ENCODE data around the gene SLC13A3.

SLC13A3 gene

DNA sequence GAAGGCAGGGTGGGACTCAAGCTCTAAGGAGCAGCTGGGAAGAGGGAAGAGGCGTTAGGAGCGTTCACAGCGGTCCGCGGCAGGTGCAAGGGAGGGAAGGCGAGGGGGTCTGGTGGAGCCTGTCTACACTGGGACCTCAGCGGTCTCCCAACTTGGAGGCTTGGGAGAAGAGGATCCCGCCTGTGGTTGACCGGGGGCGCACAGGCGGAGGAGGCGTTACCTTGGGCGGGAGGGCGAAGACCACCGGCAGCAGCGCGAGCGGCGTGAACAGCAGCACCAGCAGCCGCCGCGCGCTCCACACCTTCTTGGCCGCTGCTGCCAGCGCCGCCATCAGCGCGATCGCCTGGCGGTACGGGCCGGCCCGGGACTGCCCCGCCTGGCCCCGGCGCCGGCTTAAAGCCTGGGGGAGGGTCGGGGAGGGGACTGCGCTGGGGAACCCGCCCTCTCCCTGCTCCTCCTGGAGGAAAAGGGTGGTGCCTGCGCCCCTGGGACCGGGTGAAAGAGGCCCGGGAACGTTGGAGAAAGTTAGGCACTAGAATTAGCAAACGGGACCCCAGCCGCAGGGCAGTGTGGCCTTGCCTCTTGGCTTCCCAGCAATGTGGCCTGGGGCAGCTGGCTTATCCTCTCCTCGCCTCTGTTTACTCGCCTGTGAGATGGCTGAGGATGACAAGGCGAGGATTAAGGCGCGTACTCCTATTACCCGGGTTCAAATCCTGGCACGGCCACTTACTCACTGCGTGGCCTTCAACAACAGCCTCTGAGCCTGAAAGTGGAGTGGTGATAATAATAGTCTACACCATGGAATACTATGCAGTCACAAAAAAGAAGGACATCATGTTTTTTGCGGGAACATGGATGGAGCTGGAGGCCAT, at the start of gene SLC13A3:
Gene SLC13A3 (minus strand): TSS at position 369 of the 872 bp plus-strand sequence. CDS start 38 bp downstream, at position 331.
- DNase-seq, result no peak

GRCh38 chr20:46701057-46701456, 49.8 kb upstream of the SLC13A3 start:
- no peak for DNase-seq

GRCh38 chr20:46700481-46700880, 49.2 kb upstream of the SLC13A3 start:
- DNase-seq, result no peak

DNA sequence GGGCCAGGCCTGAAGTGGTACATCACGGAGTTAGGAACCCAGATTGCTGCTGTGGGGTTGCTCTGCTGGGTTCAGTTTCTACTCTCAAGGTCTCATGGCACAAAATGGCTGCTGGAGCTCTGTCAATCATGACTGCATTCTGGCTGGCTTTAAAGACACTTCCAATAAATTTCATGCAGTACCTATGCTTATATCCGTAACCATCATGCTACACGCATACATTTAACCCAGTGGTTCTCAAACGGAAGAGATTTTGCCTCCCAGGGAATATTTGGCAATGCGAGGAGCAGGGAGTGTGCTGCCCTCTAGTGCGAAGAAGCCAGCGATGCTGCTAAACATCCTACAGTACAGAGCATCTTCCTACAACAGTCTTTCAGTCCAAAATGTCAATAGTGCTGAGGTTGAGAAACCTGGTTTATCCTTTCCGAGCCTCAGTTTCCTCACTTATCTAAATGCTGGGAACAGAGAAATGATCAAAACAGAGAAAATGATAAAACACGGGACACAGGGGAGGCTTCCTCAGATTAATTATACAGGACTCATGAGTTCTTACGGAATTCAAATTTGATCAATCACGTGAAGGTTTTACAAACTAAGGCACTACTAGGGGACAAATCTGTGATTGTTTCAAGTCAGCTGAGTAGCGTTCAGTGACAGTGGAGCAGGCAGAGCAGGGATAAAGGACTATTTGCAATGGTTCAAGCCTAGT, 48.5 kb upstream of the SLC13A3 start:
- peak; percentile 38 for DNase-seq

GRCh38 chr20:46698788-46699187, 47.5 kb upstream of the SLC13A3 start:
- no peak for DNase-seq

DNA sequence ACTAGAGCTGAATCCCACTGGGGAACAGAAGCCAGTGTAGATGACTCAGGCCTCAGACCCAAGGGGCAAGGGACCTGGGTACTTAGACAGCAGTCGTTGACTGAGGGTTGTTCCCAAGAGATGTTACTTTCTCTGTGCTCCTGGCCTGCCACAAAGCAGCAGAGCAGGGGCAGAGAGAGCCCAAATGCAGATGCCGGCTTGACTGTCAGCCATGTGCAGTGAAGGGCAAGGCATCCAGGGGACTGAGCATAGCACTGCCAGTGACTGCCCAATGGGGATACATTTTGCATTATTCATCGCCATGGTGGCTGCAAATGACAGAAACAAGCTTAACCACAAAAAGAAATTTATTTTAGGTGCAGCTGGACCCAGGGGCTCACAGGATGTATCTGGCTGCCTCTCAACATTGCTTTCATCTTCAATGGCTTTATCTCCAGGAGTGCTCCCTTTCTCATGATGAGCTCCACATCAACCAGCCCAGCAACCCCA, 45.6 kb upstream of the SLC13A3 start:
- DNase-seq, result no peak

DNA sequence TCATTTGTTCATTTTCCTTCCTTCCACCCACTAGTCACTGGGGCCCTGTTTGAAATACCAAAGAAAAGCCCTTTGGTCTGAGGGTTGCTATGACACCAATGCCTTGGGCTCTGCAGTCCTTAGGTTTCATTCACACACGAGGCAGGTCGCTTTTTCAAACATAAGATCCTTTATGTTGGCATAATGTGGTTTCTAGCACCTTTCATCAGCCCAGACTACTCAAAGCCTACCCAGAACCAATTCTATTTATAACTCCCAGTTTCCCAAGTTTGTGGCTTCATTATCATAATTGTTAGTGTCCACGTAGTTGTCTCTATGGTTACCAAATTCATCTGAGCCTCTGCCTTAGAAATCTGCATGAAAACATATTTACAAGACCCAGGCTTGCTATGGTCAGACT, 44.6 kb upstream of the SLC13A3 start:
- peak; percentile 65 for DNase-seq

- peak; percentile 42 for DNase-seq
Measured at GRCh38 chr20:46694484-46694883, 43.2 kb upstream of the SLC13A3 start.

DNA sequence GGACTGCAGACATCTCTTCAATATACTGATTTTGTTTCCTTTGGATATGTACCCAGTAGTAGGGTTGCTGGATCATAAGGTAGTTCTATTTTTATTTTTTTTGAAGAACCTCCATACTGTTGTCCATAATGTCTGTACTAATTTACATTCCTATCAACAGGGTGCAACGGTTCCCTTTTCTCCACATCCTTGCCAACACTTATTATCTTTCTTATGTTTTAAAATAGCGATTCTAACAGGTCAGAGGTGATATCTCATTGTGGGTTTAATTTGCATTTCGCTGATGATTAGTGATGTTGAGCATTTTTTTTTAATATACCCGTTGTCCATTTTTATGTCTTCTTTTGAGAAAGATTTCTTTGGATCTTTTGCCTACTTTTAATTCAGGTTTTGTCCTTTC, 39.9 kb upstream of the SLC13A3 start:
- DNase-seq, result no peak

- no peak for DNase-seq
Measured at GRCh38 chr20:46690219-46691106, 39.2 kb upstream of the SLC13A3 start.

GRCh38 chr20:46689754-46690085, 38.5 kb upstream of the SLC13A3 start:
- DNase-seq, result no peak

- peak; percentile 100 for DNase-seq
Measured at GRCh38 chr20:46689082-46689753, 38.0 kb upstream of the SLC13A3 start, which contains the start of gene TP53RK. TSS of gene TP53RK (minus strand) at chr20:46689444. CDS start at chr20:46689414, 30 bp downstream.

DNA sequence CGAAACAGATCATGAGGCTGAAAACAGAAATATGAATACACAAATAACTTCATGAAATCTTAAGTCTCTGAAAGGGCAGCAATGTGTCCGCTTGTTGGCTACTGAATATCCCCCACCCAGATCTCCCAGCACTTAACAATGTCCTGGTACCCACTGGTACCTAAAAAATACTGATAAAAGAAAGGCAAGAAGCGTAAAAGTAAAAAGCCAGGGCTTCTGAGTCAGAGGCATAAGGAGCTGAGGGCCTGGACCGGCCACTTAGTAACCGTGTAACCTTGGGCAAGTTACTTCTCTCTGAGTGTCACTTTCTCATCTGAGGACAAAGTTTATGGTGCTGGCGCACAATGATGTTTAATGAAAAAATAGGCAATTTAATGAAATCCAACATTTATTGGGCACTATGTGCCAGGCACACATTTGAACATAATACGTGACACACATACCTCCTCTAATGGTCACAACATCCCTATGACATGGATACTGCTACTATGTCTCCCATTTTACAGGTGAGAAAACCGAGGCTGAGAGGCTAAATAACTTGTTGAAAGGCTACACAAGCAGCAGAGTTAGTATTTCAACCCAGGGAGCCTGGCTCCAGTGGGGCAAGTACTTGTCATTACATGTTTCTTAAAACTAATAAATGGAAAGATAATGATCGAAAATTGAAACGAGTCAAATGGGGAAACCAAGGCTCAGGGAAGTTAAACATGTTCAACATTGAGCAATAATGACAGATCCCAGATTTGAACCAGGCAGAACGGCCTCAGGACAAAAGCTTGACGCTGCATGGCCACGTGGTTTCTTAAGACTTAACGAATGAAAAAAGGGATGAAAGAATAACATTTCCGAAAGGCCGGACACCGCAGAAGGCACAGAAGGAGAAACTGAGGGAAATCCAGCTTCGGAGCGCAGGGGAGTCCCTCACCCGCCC, 37.2 kb upstream of the SLC13A3 start:
- DNase-seq, result peak; percentile 36

DNA sequence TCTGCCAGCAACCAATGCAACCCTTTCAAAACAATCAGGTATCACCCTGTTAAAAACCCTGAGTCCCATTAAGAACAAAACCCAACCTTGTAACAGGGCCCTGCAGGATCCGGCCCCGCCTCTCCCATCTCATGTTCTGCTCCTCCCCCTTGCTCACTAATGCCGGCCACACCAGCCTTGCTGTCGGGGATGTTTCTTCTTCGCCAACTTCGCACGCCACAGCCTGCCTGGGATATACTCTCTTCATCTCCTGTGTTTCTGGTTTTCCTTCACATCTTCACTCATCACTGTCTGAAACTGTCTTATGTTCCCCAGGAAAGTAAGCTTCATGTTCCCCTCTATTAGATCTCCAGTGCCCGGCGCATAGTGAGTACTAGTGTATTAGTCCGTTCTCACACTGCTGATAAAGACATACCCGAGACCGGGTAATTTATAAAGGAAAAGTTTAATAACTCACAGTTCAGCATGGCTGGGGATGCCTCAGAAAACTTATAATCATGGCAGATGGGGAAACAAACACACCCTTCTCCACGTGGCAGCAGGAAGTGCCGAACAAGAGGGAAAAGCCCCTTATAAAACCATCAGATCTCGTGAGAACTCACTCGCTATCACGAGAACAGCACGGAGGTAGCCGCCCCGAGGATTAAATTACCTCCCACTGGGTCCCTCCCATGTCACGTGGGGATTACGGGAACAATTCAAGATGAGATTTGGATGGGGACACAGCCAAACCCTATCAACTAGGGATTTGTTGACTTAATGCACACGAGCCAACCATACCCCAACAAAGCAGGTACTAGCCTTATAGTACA, 32.9 kb upstream of the SLC13A3 start:
- DNase-seq, result peak; percentile 77

DNA sequence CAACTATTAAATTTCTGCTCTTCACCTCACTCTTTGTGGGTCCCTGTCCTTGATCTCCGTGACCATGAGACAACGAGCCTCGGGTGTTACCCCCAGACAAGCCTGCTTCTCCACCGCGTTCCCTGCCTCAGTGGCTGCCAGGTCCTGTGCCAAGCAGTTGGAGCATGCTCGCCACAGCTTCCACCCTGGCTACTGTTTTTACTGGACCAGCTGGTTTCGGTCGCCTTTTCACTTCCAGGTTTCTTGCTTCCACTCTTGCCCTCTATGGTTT, 32.3 kb upstream of the SLC13A3 start:
- no peak for DNase-seq

GRCh38 chr20:46683011-46683667, 31.9 kb upstream of the SLC13A3 start:
- no peak for DNase-seq

- DNase-seq, result no peak
Measured at GRCh38 chr20:46682063-46682821, 31.0 kb upstream of the SLC13A3 start.

- DNase-seq, result peak; percentile 33
Measured at GRCh38 chr20:46681032-46681854, 30.0 kb upstream of the SLC13A3 start.

All from fibroblast of skin of right quadriceps (primary cell).